GM23338 (cell line): Measurements from ENCODE around the gene RNF43. TPM values are rescaled to one million over a fixed set of nuclear protein-coding genes. Genes with fewer than 3 reads are reported as not detected.

ENCODE experiments used
- ATAC-seq: fragments of 200-7000 bp; cut with Tn5 transposase; 3 replicates; pipeline ENCODE4 v1.9.1; 2020
- DNase-seq: peaks from one replicate; pipeline ENCODE4 v3.0.0-alpha.2; 2015; ENCODE audit warnings: low spot score
- H2AFZ ChIP-seq: fragments of 200-600 bp; sonication (generic); 2 replicates; pipeline ENCODE4 v1.8.0; 2016; ENCODE audit warnings: antibody characterized with exemption, mild to moderate bottlenecking, moderate library complexity
- H3F3A ChIP-seq: fragments of 200-600 bp; sonication (generic); replicated peaks from 2 replicates; pipeline ENCODE4 v1.8.0; 2017; ENCODE audit warnings: antibody characterized with exemption, mixed run types, low read depth
- H3K27ac ChIP-seq: fragments of 200-600 bp; sonication (generic); 2 replicates; pipeline ENCODE4 v1.6.1; 2016; ENCODE audit warnings: low read depth
- H3K27me3 ChIP-seq: fragments of 200-600 bp; sonication (generic); 2 replicates; pipeline ENCODE4 v1.8.0; 2016; ENCODE audit warnings: mild to moderate bottlenecking, mixed run types, moderate library complexity; ENCODE audit not compliant: insufficient read depth
- H3K36me3 ChIP-seq: fragments of 200-600 bp; sonication (generic); 2 replicates; pipeline ENCODE4 v1.8.0; 2016; ENCODE audit warnings: mild to moderate bottlenecking; ENCODE audit not compliant: insufficient read depth
- H3K4me1 ChIP-seq: fragments of 200-600 bp; sonication (generic); 2 replicates; pipeline ENCODE4 v1.8.0; 2016; ENCODE audit warnings: mild to moderate bottlenecking, moderate library complexity; ENCODE audit not compliant: insufficient read depth
- H3K4me2 ChIP-seq: fragments of 200-600 bp; sonication (generic); 2 replicates; pipeline ENCODE4 v1.7.1; 2017; ENCODE audit warnings: mixed run types
- H3K4me3 ChIP-seq: fragments of 200-600 bp; sonication (generic); 2 replicates; pipeline ENCODE4 v1.6.1; 2016; ENCODE audit warnings: mixed run types
- H3K79me2 ChIP-seq: fragments of 200-600 bp; sonication (generic); replicated peaks from 2 replicates; pipeline ENCODE4 v1.8.0; 2017; ENCODE audit warnings: mild to moderate bottlenecking; ENCODE audit not compliant: insufficient read depth
- H3K9me2 ChIP-seq: fragments of 200-600 bp; sonication (generic); 2 replicates; pipeline ENCODE4 v1.8.0; 2017; ENCODE audit not compliant: insufficient read depth
- H4K20me1 ChIP-seq: fragments of 200-600 bp; sonication (generic); replicated peaks from 2 replicates; pipeline ENCODE4 v1.8.0; 2017; ENCODE audit warnings: mild to moderate bottlenecking; ENCODE audit not compliant: insufficient read depth
- H3K27ac Mint-ChIP-seq: 2 replicates; pipeline ENCODE4 v1.8.0; 2020; ENCODE audit warnings: inconsistent platforms, mild to moderate bottlenecking, moderate library complexity, mixed read lengths
- H3K27me3 Mint-ChIP-seq: 3 replicates; pipeline ENCODE4 v1.8.0; 2022; ENCODE audit warnings: low read depth, mild to moderate bottlenecking, moderate library complexity, mixed read lengths, inconsistent platforms; ENCODE audit not compliant: insufficient read depth, poor library complexity
- H3K36me3 Mint-ChIP-seq: 3 replicates; pipeline ENCODE4 v1.8.0; 2021; ENCODE audit warnings: low read depth, mild to moderate bottlenecking, inconsistent platforms, moderate library complexity, mixed read lengths
- H3K4me1 Mint-ChIP-seq: 3 replicates; pipeline ENCODE4 v1.8.0; 2020; ENCODE audit warnings: mild to moderate bottlenecking, inconsistent platforms, mixed read lengths
- H3K4me3 Mint-ChIP-seq: 3 replicates; pipeline ENCODE4 v1.8.0; 2021; ENCODE audit warnings: moderate library complexity, mild to moderate bottlenecking, inconsistent platforms, mixed read lengths
- H3K9me3 Mint-ChIP-seq: 3 replicates; pipeline ENCODE4 v1.8.0; 2020; ENCODE audit warnings: moderate library complexity, mild to moderate bottlenecking, inconsistent platforms, mixed read lengths
- NANOG ChIP-seq: IDR thresholded peaks from 2 replicates; pipeline ENCODE4 v1.6.1; 2016; ENCODE audit warnings: antibody characterized with exemption, borderline replicate concordance
- polyA plus RNA-seq: library from polyadenylated mRNA; unstranded; fragments of >200 nt; fragmentation: Nextera tagmentation; extraction: Ambion mirVana; gene quantifications from 2 replicates; pipeline ENCODE4 v1.2.1, GENCODE V29; 2016
- total RNA-seq: library from RNA; depleted of rRNA; stranded (reverse); fragments of >200 nt; shearing (Covaris generic); gene quantifications from 2 replicates; pipeline ENCODE4 v1.2.3, GENCODE V29; 2014
- TF ChIP-seq, protein P1 (sequence below): fragments of 250-450 bp; sonication (Bioruptor Pico); IDR thresholded peaks from 2 replicates; pipeline ENCODE4 v1.5.0; 2020; ENCODE audit warnings: mild to moderate bottlenecking, moderate library complexity
- TF ChIP-seq, protein P2 (sequence below), 2 experiments: fragments of 200-600 bp in 1 of 2; sonication (generic) in 1 of 2; conservative IDR thresholded peaks; 2 replicates each; pipeline versions ENCODE4 v1.5.1 to v1.6.1; 2016 to 2017; ENCODE audit warnings: antibody characterized with exemption in 2 of 2, low read depth in 2 of 2, mild to moderate bottlenecking in 2 of 2, moderate library complexity in 1 of 2
- TF ChIP-seq, protein P3 (sequence below): IDR thresholded peaks from one replicate; pipeline ENCODE4 v1.6.1; 2018; ENCODE audit warnings: antibody characterized with exemption; ENCODE audit not compliant: unreplicated experiment

The RNF43 gene
- total and polyA plus RNA-seq, 2 experiments from 2014 or later, result 0.58 to 2.2 TPM

DNA sequence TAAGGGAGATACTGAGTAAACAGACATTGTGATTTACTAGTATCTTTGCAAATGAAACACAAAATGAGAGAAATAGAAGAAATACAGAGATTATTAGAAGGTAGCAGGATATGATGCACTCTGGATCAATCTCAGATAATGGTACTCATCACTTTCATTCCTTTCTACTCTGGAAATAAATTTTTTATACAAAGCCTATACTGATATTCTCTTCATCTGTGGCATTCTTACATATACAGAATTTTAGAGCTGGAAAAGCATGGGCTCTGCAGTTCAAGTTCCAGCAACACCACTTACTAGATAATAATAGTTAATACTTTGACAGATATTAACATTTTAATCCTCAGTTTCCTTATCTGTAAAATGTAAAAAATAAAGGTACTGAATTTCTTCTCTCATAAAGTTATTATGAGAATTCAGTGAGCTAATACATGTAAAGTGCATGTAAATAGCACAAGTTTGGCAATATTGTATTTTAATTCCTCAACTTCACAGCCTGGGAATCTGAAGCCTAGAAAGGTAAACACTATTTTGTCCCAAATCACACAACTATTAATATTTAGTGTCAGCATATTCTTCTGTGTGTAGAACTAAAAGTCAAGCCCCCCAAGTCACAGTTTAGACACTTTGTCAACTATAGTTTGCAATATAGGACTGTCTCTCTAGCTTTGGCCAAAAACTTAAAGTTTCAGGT is 6.5 kb downstream of the RNF43 start (continued):
- TF ChIP-seq, protein P1, sequence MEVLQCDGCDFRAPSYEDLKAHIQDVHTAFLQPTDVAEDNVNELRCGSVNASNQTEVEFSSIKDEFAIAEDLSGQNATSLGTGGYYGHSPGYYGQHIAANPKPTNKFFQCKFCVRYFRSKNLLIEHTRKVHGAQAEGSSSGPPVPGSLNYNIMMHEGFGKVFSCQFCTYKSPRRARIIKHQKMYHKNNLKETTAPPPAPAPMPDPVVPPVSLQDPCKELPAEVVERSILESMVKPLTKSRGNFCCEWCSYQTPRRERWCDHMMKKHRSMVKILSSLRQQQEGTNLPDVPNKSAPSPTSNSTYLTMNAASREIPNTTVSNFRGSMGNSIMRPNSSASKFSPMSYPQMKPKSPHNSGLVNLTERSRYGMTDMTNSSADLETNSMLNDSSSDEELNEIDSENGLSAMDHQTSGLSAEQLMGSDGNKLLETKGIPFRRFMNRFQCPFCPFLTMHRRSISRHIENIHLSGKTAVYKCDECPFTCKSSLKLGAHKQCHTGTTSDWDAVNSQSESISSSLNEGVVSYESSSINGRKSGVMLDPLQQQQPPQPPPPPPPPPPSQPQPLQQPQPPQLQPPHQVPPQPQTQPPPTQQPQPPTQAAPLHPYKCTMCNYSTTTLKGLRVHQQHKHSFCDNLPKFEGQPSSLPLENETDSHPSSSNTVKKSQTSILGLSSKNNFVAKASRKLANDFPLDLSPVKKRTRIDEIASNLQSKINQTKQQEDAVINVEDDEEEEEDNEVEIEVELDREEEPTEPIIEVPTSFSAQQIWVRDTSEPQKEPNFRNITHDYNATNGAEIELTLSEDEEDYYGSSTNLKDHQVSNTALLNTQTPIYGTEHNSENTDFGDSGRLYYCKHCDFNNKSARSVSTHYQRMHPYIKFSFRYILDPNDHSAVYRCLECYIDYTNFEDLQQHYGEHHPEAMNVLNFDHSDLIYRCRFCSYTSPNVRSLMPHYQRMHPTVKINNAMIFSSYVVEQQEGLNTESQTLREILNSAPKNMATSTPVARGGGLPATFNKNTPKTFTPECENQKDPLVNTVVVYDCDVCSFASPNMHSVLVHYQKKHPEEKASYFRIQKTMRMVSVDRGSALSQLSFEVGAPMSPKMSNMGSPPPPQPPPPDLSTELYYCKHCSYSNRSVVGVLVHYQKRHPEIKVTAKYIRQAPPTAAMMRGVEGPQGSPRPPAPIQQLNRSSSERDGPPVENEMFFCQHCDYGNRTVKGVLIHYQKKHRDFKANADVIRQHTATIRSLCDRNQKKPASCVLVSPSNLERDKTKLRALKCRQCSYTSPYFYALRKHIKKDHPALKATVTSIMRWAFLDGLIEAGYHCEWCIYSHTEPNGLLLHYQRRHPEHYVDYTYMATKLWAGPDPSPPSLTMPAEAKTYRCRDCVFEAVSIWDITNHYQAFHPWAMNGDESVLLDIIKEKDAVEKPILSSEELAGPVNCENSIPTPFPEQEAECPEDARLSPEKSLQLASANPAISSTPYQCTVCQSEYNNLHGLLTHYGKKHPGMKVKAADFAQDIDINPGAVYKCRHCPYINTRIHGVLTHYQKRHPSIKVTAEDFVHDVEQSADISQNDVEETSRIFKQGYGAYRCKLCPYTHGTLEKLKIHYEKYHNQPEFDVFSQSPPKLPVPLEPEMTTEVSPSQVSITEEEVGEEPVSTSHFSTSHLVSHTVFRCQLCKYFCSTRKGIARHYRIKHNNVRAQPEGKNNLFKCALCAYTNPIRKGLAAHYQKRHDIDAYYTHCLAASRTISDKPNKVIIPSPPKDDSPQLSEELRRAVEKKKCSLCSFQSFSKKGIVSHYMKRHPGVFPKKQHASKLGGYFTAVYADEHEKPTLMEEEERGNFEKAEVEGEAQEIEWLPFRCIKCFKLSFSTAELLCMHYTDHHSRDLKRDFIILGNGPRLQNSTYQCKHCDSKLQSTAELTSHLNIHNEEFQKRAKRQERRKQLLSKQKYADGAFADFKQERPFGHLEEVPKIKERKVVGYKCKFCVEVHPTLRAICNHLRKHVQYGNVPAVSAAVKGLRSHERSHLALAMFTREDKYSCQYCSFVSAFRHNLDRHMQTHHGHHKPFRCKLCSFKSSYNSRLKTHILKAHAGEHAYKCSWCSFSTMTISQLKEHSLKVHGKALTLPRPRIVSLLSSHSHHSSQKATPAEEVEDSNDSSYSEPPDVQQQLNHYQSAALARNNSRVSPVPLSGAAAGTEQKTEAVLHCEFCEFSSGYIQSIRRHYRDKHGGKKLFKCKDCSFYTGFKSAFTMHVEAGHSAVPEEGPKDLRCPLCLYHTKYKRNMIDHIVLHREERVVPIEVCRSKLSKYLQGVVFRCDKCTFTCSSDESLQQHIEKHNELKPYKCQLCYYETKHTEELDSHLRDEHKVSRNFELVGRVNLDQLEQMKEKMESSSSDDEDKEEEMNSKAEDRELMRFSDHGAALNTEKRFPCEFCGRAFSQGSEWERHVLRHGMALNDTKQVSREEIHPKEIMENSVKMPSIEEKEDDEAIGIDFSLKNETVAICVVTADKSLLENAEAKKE, result no peak
- TF ChIP-seq, protein P2, sequence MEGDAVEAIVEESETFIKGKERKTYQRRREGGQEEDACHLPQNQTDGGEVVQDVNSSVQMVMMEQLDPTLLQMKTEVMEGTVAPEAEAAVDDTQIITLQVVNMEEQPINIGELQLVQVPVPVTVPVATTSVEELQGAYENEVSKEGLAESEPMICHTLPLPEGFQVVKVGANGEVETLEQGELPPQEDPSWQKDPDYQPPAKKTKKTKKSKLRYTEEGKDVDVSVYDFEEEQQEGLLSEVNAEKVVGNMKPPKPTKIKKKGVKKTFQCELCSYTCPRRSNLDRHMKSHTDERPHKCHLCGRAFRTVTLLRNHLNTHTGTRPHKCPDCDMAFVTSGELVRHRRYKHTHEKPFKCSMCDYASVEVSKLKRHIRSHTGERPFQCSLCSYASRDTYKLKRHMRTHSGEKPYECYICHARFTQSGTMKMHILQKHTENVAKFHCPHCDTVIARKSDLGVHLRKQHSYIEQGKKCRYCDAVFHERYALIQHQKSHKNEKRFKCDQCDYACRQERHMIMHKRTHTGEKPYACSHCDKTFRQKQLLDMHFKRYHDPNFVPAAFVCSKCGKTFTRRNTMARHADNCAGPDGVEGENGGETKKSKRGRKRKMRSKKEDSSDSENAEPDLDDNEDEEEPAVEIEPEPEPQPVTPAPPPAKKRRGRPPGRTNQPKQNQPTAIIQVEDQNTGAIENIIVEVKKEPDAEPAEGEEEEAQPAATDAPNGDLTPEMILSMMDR (conservative IDR thresholded peaks at IDR 0.05; ENCODE audit: low read depth in 2 of 2), result no peak

DNA sequence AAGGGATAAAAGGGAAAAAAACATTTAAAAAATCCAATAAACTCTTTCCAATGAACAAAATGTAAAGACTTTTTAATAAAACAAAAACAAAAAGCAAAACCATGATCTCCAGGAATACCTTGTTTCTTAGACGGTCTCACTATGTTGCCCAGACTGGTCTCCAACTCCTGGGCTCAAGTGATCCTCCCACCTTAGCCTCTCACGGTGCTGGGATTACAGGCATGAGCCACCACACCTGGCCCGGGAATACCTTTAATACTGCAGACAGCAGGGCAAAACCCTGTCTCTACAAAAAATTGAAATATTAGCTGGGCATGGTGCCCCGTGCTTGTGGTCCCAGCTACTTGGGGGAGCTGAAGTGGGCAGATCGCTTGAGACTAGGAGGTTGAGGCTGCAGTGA is 7.9 kb downstream of the RNF43 start:
- Histone ChIP-seq H3F3A (no peaks in the 10 kb centered on the region), H3K79me2 (no peaks in the 10 kb centered on the region), H2AFZ (no peak overlapping the region), H3K9me2 (no peaks in the 10 kb centered on the region), H3K4me3 (no peak overlapping the region), H3K4me2 (no peak overlapping the region), H3K4me1 (no peaks in the 10 kb centered on the region), H3K36me3 (no peaks in the 10 kb centered on the region), H3K27me3 (peaks cover 21% of the 10 kb centered on the region), H3K27ac (no peak overlapping the region), H4K20me1 (no peaks in the 10 kb centered on the region; the same call in 1 of the 2 replicates)
- no peaks in the 10 kb centered on the region for H3K9me3 Mint-ChIP-seq
- peaks cover 6% of the 10 kb centered on the region for H3K27me3 Mint-ChIP-seq
- H3K27ac Mint-ChIP-seq, result no peak overlapping the region
- no peak for DNase-seq
- H3K4me1 Mint-ChIP-seq, result 0 out of 3 replicates have a peak, but pooled peaks cover 2% of the 10 kb centered on the region
- no peaks in the 10 kb centered on the region for H3K36me3 Mint-ChIP-seq
- ATAC-seq, result no peak
- H3K4me3 Mint-ChIP-seq, result no peak overlapping the region
- no peak for TF ChIP-seq NANOG
- TF ChIP-seq, protein P3, sequence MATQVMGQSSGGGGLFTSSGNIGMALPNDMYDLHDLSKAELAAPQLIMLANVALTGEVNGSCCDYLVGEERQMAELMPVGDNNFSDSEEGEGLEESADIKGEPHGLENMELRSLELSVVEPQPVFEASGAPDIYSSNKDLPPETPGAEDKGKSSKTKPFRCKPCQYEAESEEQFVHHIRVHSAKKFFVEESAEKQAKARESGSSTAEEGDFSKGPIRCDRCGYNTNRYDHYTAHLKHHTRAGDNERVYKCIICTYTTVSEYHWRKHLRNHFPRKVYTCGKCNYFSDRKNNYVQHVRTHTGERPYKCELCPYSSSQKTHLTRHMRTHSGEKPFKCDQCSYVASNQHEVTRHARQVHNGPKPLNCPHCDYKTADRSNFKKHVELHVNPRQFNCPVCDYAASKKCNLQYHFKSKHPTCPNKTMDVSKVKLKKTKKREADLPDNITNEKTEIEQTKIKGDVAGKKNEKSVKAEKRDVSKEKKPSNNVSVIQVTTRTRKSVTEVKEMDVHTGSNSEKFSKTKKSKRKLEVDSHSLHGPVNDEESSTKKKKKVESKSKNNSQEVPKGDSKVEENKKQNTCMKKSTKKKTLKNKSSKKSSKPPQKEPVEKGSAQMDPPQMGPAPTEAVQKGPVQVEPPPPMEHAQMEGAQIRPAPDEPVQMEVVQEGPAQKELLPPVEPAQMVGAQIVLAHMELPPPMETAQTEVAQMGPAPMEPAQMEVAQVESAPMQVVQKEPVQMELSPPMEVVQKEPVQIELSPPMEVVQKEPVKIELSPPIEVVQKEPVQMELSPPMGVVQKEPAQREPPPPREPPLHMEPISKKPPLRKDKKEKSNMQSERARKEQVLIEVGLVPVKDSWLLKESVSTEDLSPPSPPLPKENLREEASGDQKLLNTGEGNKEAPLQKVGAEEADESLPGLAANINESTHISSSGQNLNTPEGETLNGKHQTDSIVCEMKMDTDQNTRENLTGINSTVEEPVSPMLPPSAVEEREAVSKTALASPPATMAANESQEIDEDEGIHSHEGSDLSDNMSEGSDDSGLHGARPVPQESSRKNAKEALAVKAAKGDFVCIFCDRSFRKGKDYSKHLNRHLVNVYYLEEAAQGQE, result no peak
